Epidermal melanocyte (primary cell): Measurements from ENCODE around the gene CCDC102A.

Experiments used
- DNase-seq: peaks from one replicate; pipeline ENCODE4 v3.0.0; 2011; ENCODE audit warnings: low spot score; ENCODE audit not compliant: insufficient read length

Gene CCDC102A

GRCh38 chr16:57462209-57462977 is 74.0 kb downstream of the CCDC102A start, which contains the start of gene POLR2C:
POLR2C (plus strand) TSS chr16:57462679; CDS start chr16:57462725, 46 bp downstream.
- DNase-seq: peak; percentile 80
